HCT116 (cell line): ENCODE results near the gene TOR4A. TPM values are rescaled to one million over a fixed set of nuclear protein-coding genes. Genes with fewer than 3 reads are reported as not detected.

Source experiments
- ATAC-seq: fragments of 200-7000 bp; cut with Tn5 transposase; 2 replicates; pipeline ENCODE4 v1.9.1; 2020; ENCODE audit warnings: mild to moderate bottlenecking, moderate library complexity
- BruUV-seq: library from RNA; stranded (reverse); fragments of 400-500 nt; replicated peaks from 2 replicates; lab custom pipeline; 2021; lab: Mats Ljungman, UMichigan
- CTCF ChIA-PET: fragments of 300-600 bp; sonication (Branson Sonifier 250); formaldehyde crosslinking; loops from one replicate; lab custom pipeline; 2021; ENCODE audit warnings: antibody characterized with exemption; lab: Charles Lee
- POLR2A ChIA-PET: fragments of 300-600, 350-600 bp; sonication (Branson Sonifier 250); formaldehyde crosslinking; loops from one replicate; lab custom pipeline; 2021; ENCODE audit warnings: antibody characterized with exemption; lab: Charles Lee
- RAD21 ChIA-PET, 2 experiments: fragments of 300-600 bp; sonication (Branson Sonifier 250); formaldehyde crosslinking; loops; one replicate each; lab custom pipeline; 2023; ENCODE audit warnings: low total read pairs in 2 of 2; ENCODE audit not compliant: uncharacterized antibody in 2 of 2, unreplicated experiment in 2 of 2, low non-redundant PET in 1 of 2; lab: Charles Lee
- DNase-seq: peaks from one replicate; pipeline ENCODE4 v3.0.0-alpha.2; 2010; ENCODE audit warnings: low read depth, low spot score
- H2AFZ ChIP-seq: fragments of 200-600 bp; shearing (Covaris generic), sonication (generic); 2 replicates; pipeline ENCODE4 v1.6.1; 2017; ENCODE audit warnings: low read depth, mixed run types, mixed read lengths, antibody characterized with exemption, low read length; ENCODE audit not compliant: poor library complexity, severe bottlenecking
- H3K27ac ChIP-seq: 2 replicates; pipeline ENCODE4 v1.5.1; 2012; ENCODE audit warnings: low read depth, low read length
- H3K27me3 ChIP-seq: fragments of 200-600 bp; sonication (generic); 2 replicates; pipeline ENCODE4 v1.6.1; 2016; ENCODE audit warnings: mixed run types, low read length, mixed read lengths; ENCODE audit not compliant: insufficient read depth
- H3K36me3 ChIP-seq, 2 experiments: fragments of 200-500 bp in 1 of 2; fragments of 200-600 bp in 1 of 2; sonication (Bioruptor generic) in 1 of 2; sonication (generic) in 1 of 2; 2 replicates each; pipeline versions ENCODE4 v1.5.1 to v1.6.1; 2014 to 2016; ENCODE audit warnings: low read length in 2 of 2, inconsistent platforms in 1 of 2, mixed read lengths in 1 of 2, mixed run types in 1 of 2; ENCODE audit not compliant: insufficient read depth in 2 of 2, control insufficient read depth in 1 of 2
- H3K4me1 ChIP-seq, 2 experiments: fragments of 200-600 bp in 1 of 2; sonication (generic) in 1 of 2; 2 replicates each; pipeline versions ENCODE4 v1.5.1 to v1.6.1; 2012 to 2017; ENCODE audit warnings: low read length in 2 of 2, inconsistent platforms in 1 of 2, mild to moderate bottlenecking in 1 of 2, mixed read lengths in 1 of 2, mixed run types in 1 of 2, moderate library complexity in 1 of 2; ENCODE audit not compliant: insufficient read depth in 2 of 2, control insufficient read depth in 1 of 2
- H3K4me2 ChIP-seq: fragments of 200-600 bp; sonication (generic); 2 replicates; pipeline ENCODE4 v1.6.1; 2017; ENCODE audit warnings: mixed run types, low read length, mixed read lengths
- H3K4me3 ChIP-seq, 2 experiments: fragments of 200-600 bp in 1 of 2; sonication (generic) in 1 of 2; replicated peaks in 1 of 2; 2 replicates each; pipeline ENCODE4 v1.5.1; 2011 to 2016; ENCODE audit warnings: low read length in 2 of 2, control low read depth in 1 of 2, low read depth in 1 of 2, mild to moderate bottlenecking in 1 of 2, mixed read lengths in 1 of 2, mixed run types in 1 of 2
- H3K79me2 ChIP-seq: fragments of 200-600 bp; sonication (generic); 2 replicates; pipeline ENCODE4 v1.6.1; 2017; ENCODE audit warnings: mild to moderate bottlenecking, mixed run types, low read length, moderate library complexity, mixed read lengths; ENCODE audit not compliant: insufficient read depth
- H3K9ac ChIP-seq: fragments of 200-600 bp; sonication (generic); 2 replicates; pipeline ENCODE4 v1.6.1; 2016; ENCODE audit warnings: low read length, mixed read lengths
- H3K9me2 ChIP-seq: fragments of 200-600 bp; sonication (generic), shearing (Covaris generic); 2 replicates; pipeline ENCODE4 v1.6.1; 2017; ENCODE audit warnings: mixed run types, mild to moderate bottlenecking, moderate library complexity; ENCODE audit not compliant: insufficient read depth
- H3K9me3 ChIP-seq, 2 experiments: fragments of 200-500 bp in 1 of 2; fragments of 200-600 bp in 1 of 2; sonication (Bioruptor generic) in 1 of 2; sonication (generic) in 1 of 2; 2 replicates each; pipeline ENCODE4 v1.6.1; 2014 to 2017; ENCODE audit warnings: low read length in 2 of 2, mixed read lengths in 2 of 2, inconsistent platforms in 1 of 2, low read depth in 1 of 2, mild to moderate bottlenecking in 1 of 2, mixed run types in 1 of 2, moderate library complexity in 1 of 2; ENCODE audit not compliant: control insufficient read depth in 1 of 2, insufficient read depth in 1 of 2
- H4K20me1 ChIP-seq: fragments of 200-600 bp; sonication (generic), shearing (Covaris generic); 2 replicates; pipeline ENCODE4 v1.6.1; 2017; ENCODE audit warnings: mixed run types, mild to moderate bottlenecking, moderate library complexity; ENCODE audit not compliant: insufficient read depth
- EGR1 ChIP-seq: IDR thresholded peaks from 2 replicates; pipeline ENCODE4 v1.6.1; 2012; ENCODE audit warnings: low read depth
- POLR2A ChIP-seq: IDR thresholded peaks from 2 replicates; pipeline ENCODE4 v1.7.0; 2011; ENCODE audit warnings: borderline replicate concordance; ENCODE audit not compliant: insufficient read depth, insufficient read length; ENCODE audit errors: extremely low read depth
- POLR2AphosphoS5 ChIP-seq: IDR thresholded peaks from 2 replicates; pipeline ENCODE4 v1.6.1; 2011; ENCODE audit warnings: mild to moderate bottlenecking, low read depth, low read length, moderate library complexity
- TCF7L2 ChIP-seq: IDR thresholded peaks from 2 replicates; pipeline ENCODE4 v1.7.0; 2011; ENCODE audit warnings: borderline replicate concordance, inconsistent platforms; ENCODE audit not compliant: insufficient read depth, insufficient read length; ENCODE audit errors: extremely low read depth
- YY1 ChIP-seq: IDR thresholded peaks from 2 replicates; pipeline ENCODE4 v1.6.1; 2011; ENCODE audit warnings: low read length, low read depth, moderate library complexity, mild to moderate bottlenecking; ENCODE audit not compliant: insufficient replicate concordance; ENCODE audit errors: extremely low read depth
- intact Hi-C: fragments of 100-400 bp; cut with micrococcal nuclease; formaldehyde crosslinking; loops from 2 replicates; pipeline ENCODE4 v1.10.0; 2022
- total RNA-seq: library from RNA; stranded (reverse); gene quantifications from one replicate; pipeline ENCODE4 v1.2.1, GENCODE V29; 2021; ENCODE audit not compliant: unreplicated experiment
- TF ChIP-seq, protein P1 (sequence below): IDR thresholded peaks from 2 replicates; pipeline ENCODE4 v1.6.1; 2011; ENCODE audit warnings: mild to moderate bottlenecking, low read length, moderate library complexity; ENCODE audit not compliant: insufficient replicate concordance; ENCODE audit errors: extremely low read depth

The TOR4A gene
- total RNA-seq, 1 experiment from 2014 or later: 34.0 TPM

DNA sequence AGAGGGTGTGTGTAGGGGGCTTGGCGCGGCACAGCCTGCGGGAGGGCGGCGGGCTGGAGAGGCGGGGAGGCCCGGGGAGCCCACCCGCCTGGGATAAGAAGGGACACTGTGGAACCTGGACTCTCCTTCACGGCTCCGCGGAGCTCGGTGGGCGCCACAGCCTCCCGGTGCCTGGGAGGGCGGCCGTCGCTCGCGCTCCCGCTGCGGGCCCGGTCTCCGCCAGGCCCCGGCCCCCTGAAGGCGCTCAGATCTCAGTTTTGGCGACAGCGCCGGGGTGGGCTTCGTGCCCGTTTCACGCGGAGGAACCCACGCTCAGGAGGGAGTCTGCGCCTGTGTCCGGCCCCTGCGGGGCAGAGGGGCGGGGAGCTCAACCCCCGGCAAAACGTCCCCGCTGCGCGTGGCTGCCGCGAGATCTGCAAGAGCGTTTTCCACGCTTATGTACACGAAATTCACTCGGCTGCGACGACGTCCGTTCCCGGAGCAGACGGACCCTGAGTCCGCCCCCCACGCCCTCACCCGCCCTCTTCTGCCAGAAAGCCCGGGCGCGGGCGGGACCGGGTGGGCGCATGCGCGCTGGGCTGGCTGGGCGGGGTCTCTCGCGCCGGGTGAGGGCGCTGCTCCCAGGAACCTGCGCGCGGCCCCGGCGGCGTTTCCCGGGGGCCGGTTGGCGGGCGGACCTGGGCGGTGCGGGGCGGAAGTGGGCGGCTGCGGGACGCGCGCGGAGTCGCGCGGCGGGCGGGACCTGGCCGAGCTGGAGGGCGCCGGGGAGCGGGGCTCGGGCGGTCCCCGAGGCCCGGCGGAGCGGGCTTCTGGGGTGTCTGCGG, 22.7 kb upstream of the TOR4A start, which contains the start of gene NELFB:
Gene NELFB, plus strand, starts transcription at position 704 of the 824 bp plus-strand sequence.
- Histone ChIP-seq H3K4me1 (peaks cover 21 to 42% of the 10 kb centered on the region in 2 experiments), H3K9ac (peak within 1 kb of the TSS; percentile 88), H3K79me2 (peaks cover 36% of the 10 kb centered on the region), H3K27me3 (no peaks in the 10 kb centered on the region), H3K9me3 (no peaks in the 10 kb centered on the region), H4K20me1 (no peaks in the 10 kb centered on the region), H2AFZ (peak within 1 kb of the TSS; percentile 45), H3K9me2 (no peaks in the 10 kb centered on the region), H3K4me3 (peak within 1 kb of the TSS; percentile 97 to 100), H3K27ac (peak within 1 kb of the TSS; percentile 91), H3K36me3 (peaks cover 17 to 22% of the 10 kb centered on the region in 2 experiments), H3K4me2 (peak within 1 kb of the TSS; percentile 93)
- ChIA-PET POLR2A (interaction anchor here (0.6 to 5.9 kb wide), 5 partner anchors 10 to 64 kb away, joined by 3 to 39 read pairs (median 5); partner anchors contain the start of genes TOR4A and TUBB4B), RAD21 (no interaction called here), CTCF (interaction anchor here (1.0 to 1.5 kb wide), 6 partner anchors 14 to 187 kb away, joined by 3 to 6 read pairs (median 4); partner anchors contain the start of genes ANAPC2, NRARP, SSNA1 and TUBB4B)
- intact Hi-C loops: loop anchor here (1.0 kb wide), 1 partner anchor 14 kb away; the partner anchor contains the start of gene TUBB4B
- no TSS peak for BruUV-seq
- peak; percentile 39 for TF ChIP-seq TCF7L2
- TF ChIP-seq, protein P1, sequence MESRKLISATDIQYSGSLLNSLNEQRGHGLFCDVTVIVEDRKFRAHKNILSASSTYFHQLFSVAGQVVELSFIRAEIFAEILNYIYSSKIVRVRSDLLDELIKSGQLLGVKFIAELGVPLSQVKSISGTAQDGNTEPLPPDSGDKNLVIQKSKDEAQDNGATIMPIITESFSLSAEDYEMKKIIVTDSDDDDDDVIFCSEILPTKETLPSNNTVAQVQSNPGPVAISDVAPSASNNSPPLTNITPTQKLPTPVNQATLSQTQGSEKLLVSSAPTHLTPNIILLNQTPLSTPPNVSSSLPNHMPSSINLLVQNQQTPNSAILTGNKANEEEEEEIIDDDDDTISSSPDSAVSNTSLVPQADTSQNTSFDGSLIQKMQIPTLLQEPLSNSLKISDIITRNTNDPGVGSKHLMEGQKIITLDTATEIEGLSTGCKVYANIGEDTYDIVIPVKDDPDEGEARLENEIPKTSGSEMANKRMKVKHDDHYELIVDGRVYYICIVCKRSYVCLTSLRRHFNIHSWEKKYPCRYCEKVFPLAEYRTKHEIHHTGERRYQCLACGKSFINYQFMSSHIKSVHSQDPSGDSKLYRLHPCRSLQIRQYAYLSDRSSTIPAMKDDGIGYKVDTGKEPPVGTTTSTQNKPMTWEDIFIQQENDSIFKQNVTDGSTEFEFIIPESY: peak; percentile 21
- peak; percentile 81 for TF ChIP-seq POLR2AphosphoS5
- peak; percentile 50 for TF ChIP-seq POLR2A
- TF ChIP-seq EGR1: no peak
- TF ChIP-seq YY1: peak; percentile 67
- peak; percentile 86 for ATAC-seq
- no peak for DNase-seq
